NCI-H345 treated with DMSO at 0.1 percent for 48 hours (cell line): ENCODE results near the gene DSCAM.

Experiments used
- DNase-seq: peaks from one replicate; lab custom pipeline; 2025; ENCODE audit not compliant: unreplicated experiment; lab: John Stamatoyannopoulos, UW

The DSCAM gene

GRCh38 chr21:40021558-40022351, 825.2 kb downstream of the DSCAM start:
- DNase-seq: no peak

DNA sequence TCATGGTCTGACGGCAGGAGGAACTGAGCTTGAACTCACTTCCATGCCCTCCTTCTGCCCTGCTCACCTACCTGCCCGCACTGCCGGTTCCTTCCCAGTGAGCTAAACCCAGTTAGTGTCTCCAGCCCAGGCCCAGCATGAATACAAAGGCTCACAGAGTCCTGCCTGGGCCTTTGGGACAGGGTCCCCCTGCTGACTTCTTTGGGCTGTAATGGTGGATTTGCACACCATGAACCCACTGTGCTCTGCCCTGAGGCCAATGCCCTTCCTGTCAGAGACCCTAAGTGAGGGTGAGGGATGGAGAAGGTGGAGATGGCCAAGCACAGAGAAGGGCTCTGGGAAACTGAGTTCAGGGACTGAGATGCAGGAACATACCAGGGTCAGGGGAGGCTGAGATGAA, 826.3 kb downstream of the DSCAM start:
- no peak for DNase-seq

- DNase-seq: no peak
Measured at GRCh38 chr21:40018871-40019475, 828.0 kb downstream of the DSCAM start.

DNA sequence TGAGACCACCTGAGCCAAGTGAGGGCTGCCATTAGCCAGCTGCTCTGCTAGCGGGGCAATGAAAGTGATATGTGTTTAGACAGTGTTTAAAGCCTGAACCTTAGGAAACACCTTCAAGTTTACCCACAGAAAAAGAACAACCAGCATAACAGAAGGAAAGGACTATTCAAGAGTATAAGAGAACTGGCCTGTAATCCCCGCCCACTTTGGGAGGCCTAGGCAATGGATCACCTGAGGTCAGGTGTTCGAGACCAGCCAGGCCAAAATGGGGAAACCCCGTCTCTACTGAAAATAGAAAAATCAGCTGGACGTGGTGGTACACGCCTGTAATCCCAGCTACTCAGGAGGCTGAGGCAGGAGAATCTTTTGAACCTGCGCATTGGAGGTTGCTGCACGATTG, 830.3 kb downstream of the DSCAM start:
- no peak for DNase-seq

DNA sequence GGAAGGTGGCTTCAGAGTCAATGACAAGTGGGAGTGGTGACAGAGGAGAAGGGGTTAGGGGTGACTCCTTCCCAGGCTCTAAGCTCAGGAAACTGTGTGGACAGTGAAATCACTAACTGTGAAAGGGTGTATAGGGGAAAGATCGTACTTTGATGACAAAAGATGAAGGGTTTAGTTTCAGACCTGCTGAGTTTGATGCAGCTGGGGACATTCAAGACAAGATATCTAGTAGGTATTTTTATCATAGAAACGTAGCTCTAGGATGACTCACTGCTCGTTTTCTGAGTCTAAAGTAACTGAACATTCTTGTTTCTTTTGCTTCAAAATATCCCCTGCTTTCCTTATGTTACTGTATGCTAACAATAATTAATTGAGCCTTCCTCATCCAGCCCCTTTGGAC, 830.7 kb downstream of the DSCAM start:
- no peak for DNase-seq

- no peak for DNase-seq
Measured at GRCh38 chr21:40015818-40016217, 831.1 kb downstream of the DSCAM start.

GRCh38 chr21:40014394-40014793, 832.6 kb downstream of the DSCAM start:
- DNase-seq: no peak

DNA sequence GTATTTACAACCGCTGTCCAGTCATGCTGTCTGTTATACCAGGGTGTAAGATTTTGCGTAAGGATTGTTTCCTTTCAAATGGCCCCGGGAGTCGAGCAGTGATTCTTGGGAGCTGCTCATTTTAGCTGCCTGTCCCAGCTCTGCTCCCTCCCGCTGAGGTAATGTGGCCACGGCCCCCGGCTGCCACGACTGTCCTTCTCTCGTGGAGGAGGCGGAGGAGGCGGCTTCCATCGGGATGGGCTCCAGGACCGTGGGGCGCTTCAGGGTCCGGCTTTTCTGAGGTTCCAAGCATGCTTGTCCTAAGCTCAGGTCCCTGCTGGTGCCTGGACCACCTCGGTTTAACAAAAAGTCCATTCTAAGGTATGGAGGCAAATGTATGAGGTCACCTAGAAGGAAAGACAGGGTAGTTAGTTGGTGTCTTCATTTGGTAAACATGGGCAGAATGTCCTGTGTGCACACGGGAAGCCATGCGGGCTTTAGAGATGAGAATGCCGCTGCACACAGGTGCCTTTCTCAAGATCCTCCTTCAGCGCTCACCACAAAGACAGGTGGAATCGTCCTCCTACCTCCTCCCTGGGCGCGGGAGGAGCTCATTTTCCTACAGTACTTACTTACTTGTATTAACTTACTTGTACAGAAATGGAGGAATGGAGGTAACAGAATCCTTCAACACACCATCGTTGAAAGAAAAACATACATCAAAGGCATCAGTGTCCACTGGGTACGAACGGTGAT, 833.8 kb downstream of the DSCAM start:
- DNase-seq: no peak

- DNase-seq: no peak
Measured at GRCh38 chr21:40011371-40011770, 835.6 kb downstream of the DSCAM start.

GRCh38 chr21:40002978-40003377, 844.0 kb downstream of the DSCAM start:
- no peak for DNase-seq

- DNase-seq: no peak
Measured at GRCh38 chr21:39984286-39984991, 862.5 kb downstream of the DSCAM start.

DNA sequence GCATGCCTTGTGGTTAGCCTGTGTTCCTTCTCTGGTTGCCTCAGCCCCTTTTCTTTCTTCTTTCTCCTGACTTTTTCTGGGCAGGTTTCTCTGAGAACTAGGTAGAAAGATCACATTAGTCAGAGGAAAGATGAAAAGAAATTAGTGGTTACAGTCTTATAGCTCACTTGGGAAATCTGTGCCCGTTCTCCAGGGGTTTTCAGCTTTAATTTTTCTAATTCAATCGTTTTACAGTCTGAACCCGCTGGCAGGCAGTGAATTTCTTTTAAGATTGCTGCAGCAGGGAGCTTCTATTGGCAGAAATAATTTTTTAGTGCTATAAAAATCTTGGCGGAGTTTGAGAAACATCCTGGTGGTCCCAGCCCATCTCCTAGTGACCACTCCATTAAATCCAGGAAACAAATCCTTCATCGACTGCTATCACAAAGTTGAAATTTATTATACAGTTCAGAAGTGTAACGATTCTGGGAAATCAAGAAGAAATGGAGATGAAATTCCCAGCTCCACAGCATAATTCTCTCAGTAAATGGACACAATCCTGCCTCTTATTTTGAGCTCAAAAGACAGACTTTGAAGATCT, 866.6 kb downstream of the DSCAM start:
- DNase-seq: no peak

GRCh38 chr21:39979321-39979720, 867.6 kb downstream of the DSCAM start:
- DNase-seq: no peak

DNA sequence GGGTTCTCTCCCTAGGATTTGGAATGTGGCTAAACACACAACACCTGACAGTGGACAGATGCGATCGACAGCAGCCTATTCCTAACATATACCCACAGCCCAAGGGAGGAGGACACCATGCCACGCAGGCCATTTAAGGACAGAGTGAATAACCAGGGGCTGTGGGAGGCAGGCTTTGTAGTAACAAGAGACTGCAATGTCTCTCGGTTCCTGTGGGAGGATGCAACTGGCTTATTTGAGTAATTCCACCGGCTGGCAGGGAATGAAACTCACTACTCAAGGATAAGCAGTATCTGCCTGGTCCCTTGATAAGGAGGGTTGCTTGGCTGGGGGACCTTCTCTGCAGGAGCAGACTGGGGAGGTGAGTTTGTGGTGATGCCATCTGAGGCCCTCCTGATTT, 870.2 kb downstream of the DSCAM start:
- DNase-seq: no peak

GRCh38 chr21:39972976-39973770, 873.8 kb downstream of the DSCAM start:
- DNase-seq: no peak

DNA sequence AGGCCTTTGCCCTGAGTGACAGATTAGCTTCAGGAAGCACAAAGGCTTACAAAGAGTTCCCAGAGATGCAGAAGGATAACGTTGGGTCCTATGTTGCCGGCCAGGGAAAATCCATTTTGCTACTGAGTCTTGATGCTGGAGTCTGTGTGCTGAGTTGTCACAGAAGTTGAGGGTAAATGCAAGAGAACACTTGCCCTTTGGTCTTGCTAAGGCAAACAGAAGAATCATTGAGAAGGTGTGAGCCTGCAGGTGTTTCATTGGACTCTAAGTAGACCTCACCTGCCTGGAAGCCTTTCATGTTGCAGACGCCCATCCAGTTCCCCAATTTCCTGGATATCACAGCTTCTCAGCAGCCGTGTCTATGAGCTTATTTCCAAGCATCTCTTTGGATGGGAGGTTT, 874.5 kb downstream of the DSCAM start:
- no peak for DNase-seq

- no peak for DNase-seq
Measured at GRCh38 chr21:39971956-39972355, 875.0 kb downstream of the DSCAM start.

- DNase-seq: no peak
Measured at GRCh38 chr21:39969691-39970364, 877.1 kb downstream of the DSCAM start.

GRCh38 chr21:39968010-39968409, 878.9 kb downstream of the DSCAM start:
- no peak for DNase-seq

GRCh38 chr21:39966786-39967185, 880.2 kb downstream of the DSCAM start:
- DNase-seq: no peak
